ENCODE measurements around the gene SLC39A10.

DNA sequence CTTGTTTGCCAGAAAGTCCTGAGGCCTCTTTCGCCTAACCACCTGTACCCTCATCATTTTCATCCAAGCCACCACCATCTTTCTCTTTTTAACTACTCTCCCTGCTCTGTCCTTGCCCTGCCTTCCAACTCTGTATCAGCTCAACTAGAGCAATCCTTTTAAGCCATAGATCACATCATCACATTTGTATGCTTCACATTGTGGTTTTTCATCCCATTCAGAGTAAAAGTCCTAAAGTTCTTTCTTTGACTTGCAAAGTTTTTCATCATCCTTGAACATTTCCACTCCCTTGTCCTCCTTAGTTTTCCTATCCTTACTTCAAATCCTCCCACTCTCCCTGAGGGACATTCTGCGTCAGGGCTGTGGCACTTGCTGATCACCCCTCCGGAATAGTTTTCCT, 73.9 kb downstream of the SLC39A10 start:
- TF ChIP-seq, protein P1, sequence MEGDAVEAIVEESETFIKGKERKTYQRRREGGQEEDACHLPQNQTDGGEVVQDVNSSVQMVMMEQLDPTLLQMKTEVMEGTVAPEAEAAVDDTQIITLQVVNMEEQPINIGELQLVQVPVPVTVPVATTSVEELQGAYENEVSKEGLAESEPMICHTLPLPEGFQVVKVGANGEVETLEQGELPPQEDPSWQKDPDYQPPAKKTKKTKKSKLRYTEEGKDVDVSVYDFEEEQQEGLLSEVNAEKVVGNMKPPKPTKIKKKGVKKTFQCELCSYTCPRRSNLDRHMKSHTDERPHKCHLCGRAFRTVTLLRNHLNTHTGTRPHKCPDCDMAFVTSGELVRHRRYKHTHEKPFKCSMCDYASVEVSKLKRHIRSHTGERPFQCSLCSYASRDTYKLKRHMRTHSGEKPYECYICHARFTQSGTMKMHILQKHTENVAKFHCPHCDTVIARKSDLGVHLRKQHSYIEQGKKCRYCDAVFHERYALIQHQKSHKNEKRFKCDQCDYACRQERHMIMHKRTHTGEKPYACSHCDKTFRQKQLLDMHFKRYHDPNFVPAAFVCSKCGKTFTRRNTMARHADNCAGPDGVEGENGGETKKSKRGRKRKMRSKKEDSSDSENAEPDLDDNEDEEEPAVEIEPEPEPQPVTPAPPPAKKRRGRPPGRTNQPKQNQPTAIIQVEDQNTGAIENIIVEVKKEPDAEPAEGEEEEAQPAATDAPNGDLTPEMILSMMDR (IDR thresholded peaks at IDR 0.05): no peak
- TF ChIP-seq POLR2A (IDR thresholded peaks at IDR 0.05): no peak
- no peak for TF ChIP-seq EP300 (IDR thresholded peaks at IDR 0.05)

Data from ovary (tissue), 3 donors.